Measurements from ENCODE around the gene SAMD4A. TPM values are rescaled to one million over a fixed set of nuclear protein-coding genes. Genes with fewer than 3 reads are reported as not detected.
A peak's percentile ranks its signal among the peaks of the same experiment; 100 is the strongest.

Gene SAMD4A
- total RNA-seq, 4 donors from 2014 or later: 15.3 to 40.2 (median 22.3) TPM

DNA sequence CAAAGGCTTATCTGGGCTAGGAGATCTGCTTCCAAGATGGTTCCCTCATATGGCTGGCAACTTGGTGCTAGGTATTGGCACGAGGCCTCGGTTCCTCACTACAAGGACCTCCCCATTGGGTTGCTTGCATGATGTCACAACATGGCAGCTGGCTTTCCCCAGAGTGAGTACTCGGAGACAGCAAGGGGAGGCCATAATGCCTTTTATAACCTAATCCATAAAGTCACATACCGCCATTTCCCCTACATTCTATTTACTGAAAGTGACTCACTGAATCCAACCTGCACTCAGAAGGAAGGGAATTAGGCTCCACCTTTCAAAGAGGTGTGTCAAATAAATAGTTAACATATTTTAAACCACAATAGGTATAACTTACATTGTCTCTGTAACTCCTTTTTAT lies 130.9 kb downstream of the SAMD4A start:
- WGBS, 2 donors (ENCODE audit: low coverage in 1 of 2): 78 to 80% methylated on average over 1 to 4 of the region's 4 CpGs
- intact Hi-C loops (cut with DNase I; ENCODE audit: low total_unique reads) (no loop called here), in situ Hi-C loops (cut with MboI; ENCODE audit: low pct_ligation_motif_present in 1 of 4, low pct_unique_long_range_greater_than_20kb in 1 of 4, low sequenced_read_pairs in 3 of 4) (no loop called here)
- TF ChIP-seq EP300 (IDR thresholded peaks at IDR 0.05; ENCODE audit: low read depth) (no peak), POLR2A (IDR thresholded peaks at IDR 0.05) (no peak), POLR2AphosphoS5 (IDR thresholded peaks at IDR 0.05) (no peak)
- TF ChIP-seq, protein P1, sequence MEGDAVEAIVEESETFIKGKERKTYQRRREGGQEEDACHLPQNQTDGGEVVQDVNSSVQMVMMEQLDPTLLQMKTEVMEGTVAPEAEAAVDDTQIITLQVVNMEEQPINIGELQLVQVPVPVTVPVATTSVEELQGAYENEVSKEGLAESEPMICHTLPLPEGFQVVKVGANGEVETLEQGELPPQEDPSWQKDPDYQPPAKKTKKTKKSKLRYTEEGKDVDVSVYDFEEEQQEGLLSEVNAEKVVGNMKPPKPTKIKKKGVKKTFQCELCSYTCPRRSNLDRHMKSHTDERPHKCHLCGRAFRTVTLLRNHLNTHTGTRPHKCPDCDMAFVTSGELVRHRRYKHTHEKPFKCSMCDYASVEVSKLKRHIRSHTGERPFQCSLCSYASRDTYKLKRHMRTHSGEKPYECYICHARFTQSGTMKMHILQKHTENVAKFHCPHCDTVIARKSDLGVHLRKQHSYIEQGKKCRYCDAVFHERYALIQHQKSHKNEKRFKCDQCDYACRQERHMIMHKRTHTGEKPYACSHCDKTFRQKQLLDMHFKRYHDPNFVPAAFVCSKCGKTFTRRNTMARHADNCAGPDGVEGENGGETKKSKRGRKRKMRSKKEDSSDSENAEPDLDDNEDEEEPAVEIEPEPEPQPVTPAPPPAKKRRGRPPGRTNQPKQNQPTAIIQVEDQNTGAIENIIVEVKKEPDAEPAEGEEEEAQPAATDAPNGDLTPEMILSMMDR (IDR thresholded peaks at IDR 0.05): no peak
- H3K9me3 ChIP-seq: no peaks in the 10 kb centered on the region
- H3K27me3 ChIP-seq: no peaks in the 10 kb centered on the region
- no peak for DNase-seq
- H3K4me1 ChIP-seq: peaks cover 5 to 17% (median 8%) of the 10 kb centered on the region in 4 donors
- H3K4me3 ChIP-seq: no peak overlapping the region
- peak overlapping the region; percentile 4 to 60 (median 40) for H3K27ac ChIP-seq
- no peaks in the 10 kb centered on the region for H3K36me3 ChIP-seq

DNA sequence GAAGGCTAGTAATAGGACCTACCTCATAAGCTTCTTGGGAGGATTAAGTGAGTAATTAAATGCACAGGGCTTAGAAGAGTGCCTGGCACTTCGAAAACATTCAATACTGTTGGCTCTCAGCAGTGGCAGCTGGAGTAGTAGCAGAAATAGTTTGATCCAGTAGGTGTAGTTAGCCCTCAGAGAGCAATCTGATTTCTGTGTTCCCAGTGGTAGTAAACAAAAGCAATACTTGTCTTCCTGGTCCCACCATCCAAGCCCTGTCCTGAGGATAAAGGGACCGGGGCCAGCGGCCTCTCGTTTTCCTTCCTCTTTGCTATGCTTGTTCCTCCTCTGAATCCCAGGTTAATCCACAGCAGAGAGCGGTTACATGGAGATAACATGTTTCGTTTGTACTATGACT lies 131.6 kb downstream of the SAMD4A start:
- Histone ChIP-seq H3K36me3 (no peaks in the 10 kb centered on the region), H3K4me3 (no peak overlapping the region), H3K27ac (peak overlapping the region; percentile 10 to 60 (median 50)), H3K9me3 (no peaks in the 10 kb centered on the region), H3K27me3 (no peaks in the 10 kb centered on the region), H3K4me1 (peaks cover 5 to 17% (median 8%) of the 10 kb centered on the region in 4 donors)
- TF ChIP-seq EP300 (IDR thresholded peaks at IDR 0.05; ENCODE audit: low read depth) (no peak), POLR2AphosphoS5 (IDR thresholded peaks at IDR 0.05) (no peak), POLR2A (IDR thresholded peaks at IDR 0.05) (no peak)
- TF ChIP-seq, protein P1 (IDR thresholded peaks at IDR 0.05): no peak
- DNase-seq: no peak
- WGBS, 2 donors (ENCODE audit: low coverage in 1 of 2): 67 to 75% methylated on average over 4 to 6 of the region's 6 CpGs
- in situ Hi-C loops (cut with MboI; ENCODE audit: low pct_ligation_motif_present in 1 of 4, low pct_unique_long_range_greater_than_20kb in 1 of 4, low sequenced_read_pairs in 3 of 4): no loop called here
- intact Hi-C loops (cut with DNase I; ENCODE audit: low total_unique reads): no loop called here

DNA sequence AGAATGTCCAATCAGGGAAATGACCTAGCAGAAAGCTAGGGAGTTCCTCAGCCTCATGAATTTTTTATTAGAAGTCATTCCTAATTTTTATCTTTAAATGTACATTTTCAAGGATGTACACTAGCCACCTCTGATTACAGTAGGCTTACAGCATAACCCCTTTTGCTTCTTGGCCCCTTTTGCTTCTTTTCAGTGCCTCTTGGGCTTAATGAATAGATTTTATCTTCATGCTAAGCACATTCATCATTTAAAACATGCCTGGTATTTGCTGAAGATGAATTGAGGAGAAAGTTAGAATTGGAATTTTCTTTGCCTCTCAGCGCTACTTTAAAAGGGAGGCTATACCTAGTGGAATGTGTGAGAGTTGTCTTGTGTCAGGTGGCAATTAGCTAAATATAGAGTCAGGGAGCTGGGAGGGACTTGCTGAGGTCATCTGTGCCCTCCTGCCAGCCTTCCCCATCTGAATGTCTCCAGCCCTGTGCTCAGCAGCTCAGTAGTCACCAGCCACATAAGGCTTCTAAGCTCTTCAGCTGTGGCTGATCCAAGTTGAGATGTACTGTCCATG lies 132.1 kb downstream of the SAMD4A start:
- TF ChIP-seq POLR2AphosphoS5 (IDR thresholded peaks at IDR 0.05) (no peak), EP300 (IDR thresholded peaks at IDR 0.05; ENCODE audit: low read depth) (no peak), POLR2A (IDR thresholded peaks at IDR 0.05) (no peak)
- TF ChIP-seq, protein P1 (IDR thresholded peaks at IDR 0.05): no peak
- Histone ChIP-seq H3K4me1 (peaks cover 5 to 17% (median 8%) of the 10 kb centered on the region in 4 donors), H3K27ac (peak overlapping the region; percentile 10 to 60 (median 50)), H3K9me3 (no peaks in the 10 kb centered on the region), H3K36me3 (no peaks in the 10 kb centered on the region), H3K4me3 (no peak overlapping the region), H3K27me3 (no peaks in the 10 kb centered on the region)
- in situ Hi-C loops (cut with MboI; ENCODE audit: low pct_ligation_motif_present in 1 of 4, low pct_unique_long_range_greater_than_20kb in 1 of 4, low sequenced_read_pairs in 3 of 4) (no loop called here), intact Hi-C loops (cut with DNase I; ENCODE audit: low total_unique reads) (no loop called here)
- DNase-seq: no peak
- 90 to 100% methylated on average over 1 of the region's 1 CpG for WGBS, 2 donors (ENCODE audit: low coverage in 1 of 2)

DNA sequence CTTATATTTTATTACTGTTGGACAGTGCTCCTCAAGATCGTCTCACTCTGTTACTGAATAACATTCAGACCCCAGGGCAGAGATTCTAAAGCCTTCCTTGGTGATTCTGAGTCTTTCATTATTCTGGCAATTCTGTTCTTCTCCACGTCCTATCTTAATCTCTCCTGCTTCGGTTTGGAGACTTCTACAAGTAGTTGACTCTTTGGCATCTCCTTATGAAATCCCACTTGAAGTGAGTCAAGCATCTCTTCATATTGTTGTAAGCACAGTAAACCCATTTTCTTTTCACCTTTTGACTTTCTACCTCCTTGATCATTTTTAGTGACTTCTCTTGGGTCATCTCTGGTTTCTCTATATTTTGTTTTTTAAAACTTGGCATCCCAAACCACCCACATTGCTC lies 132.8 kb downstream of the SAMD4A start:
- intact Hi-C loops (cut with DNase I; ENCODE audit: low total_unique reads) (no loop called here), in situ Hi-C loops (cut with MboI; ENCODE audit: low pct_ligation_motif_present in 1 of 4, low pct_unique_long_range_greater_than_20kb in 1 of 4, low sequenced_read_pairs in 3 of 4) (no loop called here)
- no peaks in the 10 kb centered on the region for H3K9me3 ChIP-seq
- DNase-seq: no peak
- TF ChIP-seq EP300 (IDR thresholded peaks at IDR 0.05; ENCODE audit: low read depth) (no peak), POLR2A (IDR thresholded peaks at IDR 0.05) (no peak), POLR2AphosphoS5 (IDR thresholded peaks at IDR 0.05) (no peak)
- TF ChIP-seq, protein P1 (IDR thresholded peaks at IDR 0.05): no peak
- H3K27ac ChIP-seq: peak overlapping the region in 3 of 4 donors; percentile 5 to 60 (median 55)
- H3K4me3 ChIP-seq: no peak overlapping the region
- H3K36me3 ChIP-seq: no peaks in the 10 kb centered on the region
- peaks cover 5 to 17% (median 8%) of the 10 kb centered on the region in 4 donors for H3K4me1 ChIP-seq
- WGBS, 2 donors (ENCODE audit: low coverage in 1 of 2): 69 to 94% methylated on average over 2 to 3 of the region's 3 CpGs
- H3K27me3 ChIP-seq: no peaks in the 10 kb centered on the region

All from transverse colon (tissue), 4 donors.